SU-DHL-6 (cell line): ENCODE data around the gene CADPS.

Source experiments
- EZH2phosphoT487 ChIP-seq: fragments of 200-600 bp; sonication (generic), shearing (Covaris generic); conservative IDR thresholded peaks from 2 replicates; pipeline ENCODE4 v1.6.1; 2018; ENCODE audit warnings: mild to moderate bottlenecking, antibody characterized with exemption, low read length, moderate library complexity, mixed read lengths
- TF ChIP-seq, protein P1 (sequence below): fragments of 200-600 bp; sonication (generic); IDR thresholded peaks from one replicate; pipeline ENCODE4 v1.5.1; 2017; ENCODE audit warnings: antibody characterized with exemption, mild to moderate bottlenecking, low read length, moderate library complexity; ENCODE audit not compliant: insufficient read depth, poor library complexity, severe bottlenecking

DNA sequence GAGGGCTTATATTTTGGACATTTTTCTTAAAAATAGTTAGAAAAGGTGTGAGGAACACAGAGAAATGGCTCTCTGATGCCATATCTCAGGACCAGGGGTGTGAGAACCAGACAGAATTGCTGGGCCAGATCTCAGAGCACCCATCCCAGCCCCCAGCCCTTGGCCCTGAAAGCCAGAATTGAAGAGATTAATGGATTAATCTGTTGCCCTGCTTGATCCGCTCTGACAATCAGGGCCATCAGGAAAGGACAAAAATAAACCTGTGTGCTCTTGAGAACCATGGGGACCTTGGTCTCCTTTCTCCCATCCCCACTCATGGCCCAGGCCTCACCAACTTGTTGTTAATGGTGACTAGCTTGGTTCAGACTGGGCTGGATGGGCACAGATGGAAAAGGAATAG is 113.5 kb downstream of the CADPS start:
- TF ChIP-seq, protein P1, sequence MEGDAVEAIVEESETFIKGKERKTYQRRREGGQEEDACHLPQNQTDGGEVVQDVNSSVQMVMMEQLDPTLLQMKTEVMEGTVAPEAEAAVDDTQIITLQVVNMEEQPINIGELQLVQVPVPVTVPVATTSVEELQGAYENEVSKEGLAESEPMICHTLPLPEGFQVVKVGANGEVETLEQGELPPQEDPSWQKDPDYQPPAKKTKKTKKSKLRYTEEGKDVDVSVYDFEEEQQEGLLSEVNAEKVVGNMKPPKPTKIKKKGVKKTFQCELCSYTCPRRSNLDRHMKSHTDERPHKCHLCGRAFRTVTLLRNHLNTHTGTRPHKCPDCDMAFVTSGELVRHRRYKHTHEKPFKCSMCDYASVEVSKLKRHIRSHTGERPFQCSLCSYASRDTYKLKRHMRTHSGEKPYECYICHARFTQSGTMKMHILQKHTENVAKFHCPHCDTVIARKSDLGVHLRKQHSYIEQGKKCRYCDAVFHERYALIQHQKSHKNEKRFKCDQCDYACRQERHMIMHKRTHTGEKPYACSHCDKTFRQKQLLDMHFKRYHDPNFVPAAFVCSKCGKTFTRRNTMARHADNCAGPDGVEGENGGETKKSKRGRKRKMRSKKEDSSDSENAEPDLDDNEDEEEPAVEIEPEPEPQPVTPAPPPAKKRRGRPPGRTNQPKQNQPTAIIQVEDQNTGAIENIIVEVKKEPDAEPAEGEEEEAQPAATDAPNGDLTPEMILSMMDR = no peak
- no peak for TF ChIP-seq EZH2phosphoT487
